Measurements from ENCODE around the gene ISCA2.

- TF ChIP-seq EZH2 (IDR thresholded peaks at IDR 0.05; ENCODE audit: insufficient read depth, low read length) (no peak), CTCF (IDR thresholded peaks at IDR 0.05; ENCODE audit: insufficient read depth, low read depth, low read length) (no peak)
Observed at GRCh38 chr14:74476607-74477006, 17.0 kb upstream of the ISCA2 start.

Data from astrocyte (in vitro differentiated cells and primary cell).